Heart left ventricle (tissue), 13 donors: Measurements from ENCODE around the gene RAVER1.

ENCODE experiments used
- CTCF ChIP-seq, 12 donors: fragments of 200-600 bp; sonication (generic) in 4 of 12; IDR thresholded peaks; one replicate each; pipeline versions ENCODE4 v1.5.0 to v1.8.0; 2018 to 2022; ENCODE audit warnings: antibody characterized with exemption in 12 of 12, mild to moderate bottlenecking in 5 of 12
- POLR2A ChIP-seq, 2 donors: fragments of 450-650 bp; IDR thresholded peaks; one replicate each; pipeline ENCODE4 v1.6.1; 2017; ENCODE audit warnings: antibody characterized with exemption in 2 of 2, mild to moderate bottlenecking in 2 of 2, moderate library complexity in 2 of 2
- donor health status: ischemic (EF 13 %, LVEDD 7.1; RV severe dilation, severe dysfunction).
- donor health status: DM: no; HTN: yes; CAD: no.
- donor health status: DM: no; HTN: no; CAD: no.
- donor health status: ischemic (EF 25% LVEDD 6.9; RV normal size, moderate dysfunction).
- donor health status: ischemic (EF 25% LVEDD 5.7; RV mildly dilated, moderate dysfunction).
- donor health status: ischemic (EF 35%, LVEDD 5.7; RV mildly dilated, moderate dysfunction).
- donor health status: nonischemic (EF 11% LVEDD 7.7; RV severe dilation, severe dysfunction).
- donor health status: DM: yes; HTN: yes; CAD: no.
- donor health status: PGD.
- donor health status: ischemic (EF 29% LVEDD 5.4; RV normal size, mild dysfunction).
- donor health status: nonischemic (EF 23%, LVEDD 6.1; RV moderate dilation, normal function).

DNA sequence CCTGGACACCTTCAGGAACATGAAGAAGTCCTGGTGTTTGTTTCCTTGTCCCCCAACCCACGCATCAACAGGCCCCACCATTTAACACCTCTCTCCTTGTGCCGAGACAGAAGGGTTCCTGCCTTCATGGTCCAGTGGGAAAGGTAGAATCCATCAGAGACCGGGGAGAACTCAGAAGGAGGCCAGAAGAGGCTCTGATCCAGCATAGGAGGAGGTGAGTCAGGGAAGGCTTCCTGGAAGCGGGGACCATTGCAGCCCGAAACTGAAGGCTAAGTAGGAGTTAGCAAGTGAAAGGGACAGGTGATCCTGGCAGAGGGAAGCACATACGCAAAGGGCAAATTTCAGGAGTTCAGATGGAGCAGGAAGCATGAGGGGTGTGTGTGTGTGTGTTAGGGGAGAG lies 5.6 kb upstream of the RAVER1 start:
- TF ChIP-seq CTCF (IDR thresholded peaks at IDR 0.05) (no peak), POLR2A (IDR thresholded peaks at IDR 0.05) (no peak)
